Thymus (tissue), 11 donors: Measurements from ENCODE around the gene ADAM19. TPM values are rescaled to one million over a fixed set of nuclear protein-coding genes. Genes with fewer than 3 reads are reported as not detected.
A peak's percentile ranks its signal among the peaks of the same experiment; 100 is the strongest.
"Not testable (repeated sequence)": the region's sequence is repeated elsewhere in the genome, so short reads cannot be mapped to it uniquely, and the experiment has no call there.

Experiments used
- DNase-seq, 9 donors: peaks; one replicate each; pipeline ENCODE4 v3.0.0-alpha.2; 2013; ENCODE audit warnings: low spot score in 9 of 9, low read depth in 6 of 9, missing footprints in 1 of 9
- H3K27ac ChIP-seq, 2 donors: one replicate each; pipeline ENCODE4 v1.5.1; 2013; ENCODE audit warnings: control low read depth in 1 of 2, low read depth in 1 of 2, low read length in 1 of 2, mild to moderate bottlenecking in 1 of 2, moderate library complexity in 1 of 2
- H3K27me3 ChIP-seq, 2 donors: one replicate each; pipeline ENCODE4 v1.5.1; 2013; ENCODE audit warnings: low read length in 1 of 2; ENCODE audit not compliant: control insufficient read depth in 2 of 2, insufficient read depth in 1 of 2
- H3K36me3 ChIP-seq, 2 donors: one replicate each; pipeline ENCODE4 v1.5.1; 2013; ENCODE audit warnings: low read length in 1 of 2, mild to moderate bottlenecking in 1 of 2, moderate library complexity in 1 of 2; ENCODE audit not compliant: control insufficient read depth in 2 of 2, insufficient read depth in 2 of 2
- H3K4me1 ChIP-seq, 2 donors: one replicate each; pipeline ENCODE4 v1.5.1; 2013; ENCODE audit warnings: low read length in 2 of 2; ENCODE audit not compliant: control insufficient read depth in 2 of 2, insufficient read depth in 2 of 2
- H3K4me3 ChIP-seq, 2 donors: one replicate each; pipeline ENCODE4 v1.5.1; 2013; ENCODE audit warnings: low read length in 2 of 2, control low read depth in 1 of 2, mild to moderate bottlenecking in 1 of 2
- H3K9me3 ChIP-seq, 2 donors: one replicate each; pipeline ENCODE4 v1.5.1; 2013; ENCODE audit warnings: low read length in 1 of 2, mild to moderate bottlenecking in 1 of 2; ENCODE audit not compliant: control insufficient read depth in 2 of 2, insufficient read depth in 1 of 2
- WGBS: extraction: QIAGEN DNeasy Blood & Tissue Kit; methylation state at CpG from one replicate; pipeline ENCODE4 v1.1.7; 2013; 5-methylcytosine and 5-hydroxymethylcytosine counted together
- polyA plus RNA-seq: library from polyadenylated mRNA; stranded (reverse); fragments of 200-250 nt; gene quantifications from one replicate; pipeline ENCODE4 v1.2.3, GENCODE V29; 2013
- total RNA-seq: library from RNA; stranded (reverse); fragments of 120-200 nt; gene quantifications from one replicate; pipeline ENCODE4 v1.2.4, GENCODE V29; 2013
- donor health status: healthy.

Gene ADAM19
- total and polyA plus RNA-seq, 2 donors = 6.9 to 13.2 TPM

- Histone ChIP-seq H3K27me3 (no peaks in the 10 kb centered on the region), H3K4me1 (peaks cover 32 to 35% of the 10 kb centered on the region in 2 donors), H3K36me3 (peaks cover 0 to 4% of the 10 kb centered on the region in 2 donors), H3K9me3 (peaks cover 0 to 3% of the 10 kb centered on the region in 2 donors), H3K27ac (peak overlapping the region; percentile 56 to 75), H3K4me3 (no peak overlapping the region)
- DNase-seq = peak in 1 of 9 donors; percentile 16
- 24% methylated on average over 3 of the region's 3 CpGs for WGBS
Observed at GRCh38 chr5:157486861-157487260, 88.7 kb downstream of the ADAM19 start.

GRCh38 chr5:157486221-157486681 is 89.3 kb downstream of the ADAM19 start:
- peaks cover 35 to 41% of the 10 kb centered on the region in 2 donors for H3K4me1 ChIP-seq
- WGBS = 6% methylated on average over 8 of the region's 8 CpGs
- peak in 8 of 9 donors; percentile 38 to 77 (median 52) for DNase-seq
- H3K27ac ChIP-seq = peak overlapping the region; percentile 42 to 75
- H3K36me3 ChIP-seq = peaks cover 0 to 4% of the 10 kb centered on the region in 2 donors
- H3K27me3 ChIP-seq = no peaks in the 10 kb centered on the region
- H3K4me3 ChIP-seq = no peak overlapping the region
- peaks cover 0 to 3% of the 10 kb centered on the region in 2 donors for H3K9me3 ChIP-seq

GRCh38 chr5:157485811-157486210 is 89.8 kb downstream of the ADAM19 start:
- Histone ChIP-seq H3K4me3 (no peak overlapping the region), H3K9me3 (peaks cover 0 to 3% of the 10 kb centered on the region in 2 donors), H3K4me1 (peaks cover 35 to 45% of the 10 kb centered on the region in 2 donors), H3K27ac (peak overlapping the region; percentile 1 to 75), H3K27me3 (no peaks in the 10 kb centered on the region), H3K36me3 (peaks cover 0 to 4% of the 10 kb centered on the region in 2 donors)
- peak in 5 of 9 donors; percentile 24 to 66 (median 43) for DNase-seq
- 44% methylated on average over 3 of the region's 3 CpGs for WGBS

- H3K27ac ChIP-seq = peak overlapping the region; percentile 1 to 75
- H3K4me1 ChIP-seq = peaks cover 35 to 48% of the 10 kb centered on the region in 2 donors
- no peaks in the 10 kb centered on the region for H3K27me3 ChIP-seq
- WGBS = 98% methylated on average over 2 of the region's 2 CpGs
- H3K36me3 ChIP-seq = peaks cover 0 to 4% of the 10 kb centered on the region in 2 donors
- DNase-seq = no peak
- peaks cover 0 to 3% of the 10 kb centered on the region in 2 donors for H3K9me3 ChIP-seq
- H3K4me3 ChIP-seq = no peak overlapping the region
Observed at GRCh38 chr5:157485340-157485739, 90.2 kb downstream of the ADAM19 start.

GRCh38 chr5:157484768-157485167 is 90.8 kb downstream of the ADAM19 start:
- H3K36me3 ChIP-seq = no peaks in the 10 kb centered on the region
- 93% methylated on average over 5 of the region's 5 CpGs for WGBS
- no peak overlapping the region for H3K27ac ChIP-seq
- H3K4me3 ChIP-seq = no peak overlapping the region
- H3K27me3 ChIP-seq = no peaks in the 10 kb centered on the region
- peaks cover 0 to 3% of the 10 kb centered on the region in 2 donors for H3K9me3 ChIP-seq
- H3K4me1 ChIP-seq = peaks cover 35 to 48% of the 10 kb centered on the region in 2 donors
- no peak for DNase-seq

GRCh38 chr5:157482702-157483101 is 92.9 kb downstream of the ADAM19 start:
- not testable (repeated sequence) for H3K36me3 ChIP-seq, H3K27me3 ChIP-seq, H3K4me3 ChIP-seq, H3K9me3 ChIP-seq, DNase-seq, H3K27ac ChIP-seq
- peaks cover 32 to 51% of the 10 kb centered on the region in 2 donors for H3K4me1 ChIP-seq
- 79% methylated on average over 2 of the region's 2 CpGs for WGBS

GRCh38 chr5:157481666-157482065 is 93.9 kb downstream of the ADAM19 start:
- no peaks in the 10 kb centered on the region for H3K27me3 ChIP-seq
- WGBS = 96% methylated on average over 7 of the region's 7 CpGs
- H3K4me3 ChIP-seq = no peak overlapping the region
- DNase-seq = no peak
- H3K4me1 ChIP-seq = peaks cover 23 to 41% of the 10 kb centered on the region in 2 donors
- H3K27ac ChIP-seq = peak overlapping the region in 1 of 2 donors; percentile 8
- H3K9me3 ChIP-seq = no peaks in the 10 kb centered on the region
- H3K36me3 ChIP-seq = peaks cover 0 to 3% of the 10 kb centered on the region in 2 donors

GRCh38 chr5:157481265-157481664 is 94.3 kb downstream of the ADAM19 start:
- H3K4me1 ChIP-seq = peaks cover 19 to 37% of the 10 kb centered on the region in 2 donors
- no peaks in the 10 kb centered on the region for H3K27me3 ChIP-seq
- WGBS = 59% methylated on average over 4 of the region's 4 CpGs
- no peak overlapping the region for H3K27ac ChIP-seq
- H3K4me3 ChIP-seq = no peak overlapping the region
- no peaks in the 10 kb centered on the region for H3K9me3 ChIP-seq
- peaks cover 0 to 3% of the 10 kb centered on the region in 2 donors for H3K36me3 ChIP-seq
- no peak for DNase-seq

- H3K27me3 ChIP-seq = no peaks in the 10 kb centered on the region
- H3K27ac ChIP-seq = no peak overlapping the region
- H3K36me3 ChIP-seq = peaks cover 0 to 3% of the 10 kb centered on the region in 2 donors
- DNase-seq = no peak
- H3K4me1 ChIP-seq = peaks cover 7 to 23% of the 10 kb centered on the region in 2 donors
- WGBS = 93% methylated on average over 15 of the region's 15 CpGs
- no peak overlapping the region for H3K4me3 ChIP-seq
- no peaks in the 10 kb centered on the region for H3K9me3 ChIP-seq
Observed at GRCh38 chr5:157479612-157480510, 95.7 kb downstream of the ADAM19 start.
